Cerebellar nuclear complex (tissue), 1 donor: ENCODE data around the gene OR4D9.
A peak's percentile ranks its signal among the peaks of the same experiment; 100 is the strongest.
"Not testable (repeated sequence)": the region's sequence is repeated elsewhere in the genome, so short reads cannot be mapped to it uniquely, and the experiment has no call there.

ENCODE experiments used
- DNase-seq, 2 experiments: peaks; one replicate each; lab custom pipeline; 2025; lab: John Stamatoyannopoulos, UW

The OR4D9 gene

DNA sequence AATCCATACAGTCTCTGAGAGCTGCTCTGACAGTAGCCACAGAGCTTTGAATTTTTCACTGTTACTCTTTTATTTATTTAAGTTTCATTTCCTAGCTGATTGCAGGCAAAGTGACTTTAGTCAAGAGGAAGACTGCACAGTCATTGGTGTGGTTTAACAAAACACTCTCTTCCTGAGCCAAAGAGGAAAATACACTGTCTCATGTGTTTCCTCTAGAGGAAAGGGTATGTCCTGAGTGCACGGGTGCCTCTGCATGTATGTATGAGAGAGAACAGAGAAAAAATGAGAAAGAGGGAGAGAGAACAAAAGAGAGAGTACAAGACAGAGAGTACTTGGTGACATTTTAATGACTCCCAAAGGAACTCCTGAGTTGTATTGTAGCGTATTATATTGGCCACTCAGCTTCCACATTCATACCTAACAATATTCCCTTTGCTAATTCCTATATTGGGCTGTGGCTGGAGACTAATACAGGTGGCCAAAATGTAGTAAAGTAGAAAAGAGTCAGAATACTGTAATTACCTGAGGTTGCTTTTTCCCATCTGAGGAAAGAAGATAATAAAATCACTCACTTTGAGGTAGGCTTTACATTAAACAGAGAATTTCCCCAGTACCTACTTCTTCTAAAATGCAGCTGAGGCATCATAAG lies at the start of gene OR4D9:
OR4D9 (plus strand) TSS at position 599 of the 649 bp plus-strand sequence. CDS start 3,374 bp downstream, outside the sequence.
- DNase-seq = no peak

DNA sequence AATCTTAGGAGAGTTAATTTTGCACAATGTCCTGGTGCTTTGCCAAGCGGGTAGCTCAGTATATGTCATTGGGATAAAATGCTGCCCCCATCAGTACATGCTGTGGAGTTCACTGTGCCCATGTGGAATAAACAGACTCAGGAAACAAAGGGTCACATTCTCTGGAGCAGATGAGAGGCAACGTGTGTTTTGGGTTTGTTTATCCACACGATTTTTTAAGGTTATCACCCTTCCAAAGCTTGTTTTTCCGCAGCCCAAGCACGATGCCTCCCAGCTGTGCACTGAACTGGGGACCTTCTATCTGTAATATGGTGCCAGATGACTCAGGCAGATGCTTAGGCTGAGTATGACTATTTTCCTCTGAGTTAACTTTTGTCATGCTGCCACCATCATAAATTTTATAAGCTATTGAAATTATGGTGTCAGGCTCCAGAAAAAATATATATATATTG lies 48.1 kb upstream of the OR4D9 start:
- no peak for DNase-seq

DNA sequence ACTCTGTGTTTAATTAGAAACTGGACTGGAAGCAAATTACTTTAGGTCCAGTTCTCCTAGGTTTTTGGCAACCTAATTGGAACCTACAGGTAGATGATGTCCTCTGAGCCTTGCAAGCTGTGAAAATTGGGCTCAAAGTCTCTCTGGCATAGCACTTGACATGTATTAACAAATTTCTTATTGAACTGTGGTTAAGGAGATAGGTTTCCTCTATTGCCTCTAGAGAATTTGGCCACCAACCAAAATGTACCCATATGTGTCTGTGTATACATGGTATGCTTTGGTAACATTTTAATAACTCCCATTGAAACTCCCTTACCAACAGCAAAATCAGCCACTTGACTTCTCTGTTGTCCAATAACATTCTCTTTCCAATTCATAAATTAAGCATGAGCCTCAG lies 38.3 kb upstream of the OR4D9 start, which contains the start of gene OR4D10:
OR4D10 (plus strand) TSS at position 301 of the 400 bp plus-strand sequence. CDS start 4,115 bp downstream, outside the sequence.
- no peak for DNase-seq

DNA sequence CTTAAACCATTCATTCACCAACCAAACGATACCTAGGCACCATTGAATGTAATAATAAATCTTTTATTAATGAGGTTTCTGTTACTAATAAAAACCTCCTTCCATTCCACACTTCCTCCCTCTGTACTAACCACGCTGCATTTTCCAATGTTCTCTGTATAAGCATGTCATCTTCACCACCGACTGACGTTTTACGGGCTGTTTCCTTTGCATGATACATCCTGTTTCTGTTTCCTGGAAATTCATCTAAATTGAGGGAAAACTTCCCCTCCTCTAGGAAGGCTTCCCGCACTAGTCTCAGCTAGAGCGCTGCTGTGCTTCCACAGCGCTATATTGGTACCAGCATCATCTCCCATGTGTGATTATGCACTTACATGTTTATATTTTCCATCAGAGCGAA lies 36.2 kb upstream of the OR4D9 start:
- DNase-seq = no peak

DNA sequence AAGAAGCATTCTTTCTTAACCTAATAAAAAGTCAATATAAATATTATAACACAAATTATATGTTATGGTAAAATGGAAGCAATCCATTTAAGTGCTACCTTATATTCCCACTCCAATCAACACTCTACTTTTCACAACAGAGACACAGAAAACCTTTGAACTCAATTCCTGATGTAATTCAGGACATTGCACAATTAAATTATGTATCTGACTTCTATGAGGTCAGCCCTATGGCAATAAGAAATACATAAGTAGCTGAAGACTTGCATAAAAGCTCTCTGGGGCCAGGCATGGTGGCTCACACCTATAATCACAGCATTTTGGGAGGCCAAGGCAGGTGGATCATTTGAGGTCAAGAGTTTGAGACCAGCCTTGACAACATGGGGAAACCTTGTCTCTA lies 31.4 kb upstream of the OR4D9 start:
- DNase-seq = no peak

DNA sequence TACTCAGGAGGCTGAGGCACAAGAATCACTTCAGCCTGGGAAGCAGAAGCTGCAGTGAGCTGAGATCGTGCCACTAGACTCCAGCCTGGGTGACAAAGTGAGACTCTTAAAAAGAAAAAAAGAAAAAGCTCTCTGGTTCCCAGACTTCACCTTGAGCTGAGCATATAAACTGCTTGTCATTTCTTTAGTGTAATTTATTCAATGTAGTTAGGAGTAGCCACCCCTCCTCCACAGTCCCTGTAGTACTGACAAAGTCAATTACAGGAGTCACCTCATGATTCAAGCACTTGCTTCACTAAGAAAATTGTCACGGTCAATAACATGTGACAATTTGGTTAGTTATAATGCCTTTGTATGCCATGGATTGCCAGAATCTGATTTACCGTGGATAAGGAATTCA lies 31.0 kb upstream of the OR4D9 start:
- DNase-seq = no peak

DNA sequence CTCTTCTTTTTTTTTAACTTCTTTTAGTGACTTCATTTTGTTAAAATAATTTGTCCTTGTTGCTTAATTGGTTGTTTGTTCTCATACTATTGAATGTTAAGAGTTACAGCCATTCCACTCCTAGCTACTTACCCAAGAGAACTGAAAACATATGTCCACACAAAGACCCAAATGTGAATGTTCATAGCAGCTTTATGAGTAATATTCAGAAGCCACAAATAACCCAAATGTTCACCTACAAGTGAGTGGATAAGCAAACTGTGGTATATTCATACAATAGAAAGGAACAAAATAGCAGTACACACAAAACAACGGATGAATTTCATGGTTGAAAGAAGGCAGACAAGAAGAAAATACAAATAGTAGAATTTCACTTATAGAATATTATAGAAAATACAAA lies 9.4 kb upstream of the OR4D9 start:
- no peak for DNase-seq

DNA sequence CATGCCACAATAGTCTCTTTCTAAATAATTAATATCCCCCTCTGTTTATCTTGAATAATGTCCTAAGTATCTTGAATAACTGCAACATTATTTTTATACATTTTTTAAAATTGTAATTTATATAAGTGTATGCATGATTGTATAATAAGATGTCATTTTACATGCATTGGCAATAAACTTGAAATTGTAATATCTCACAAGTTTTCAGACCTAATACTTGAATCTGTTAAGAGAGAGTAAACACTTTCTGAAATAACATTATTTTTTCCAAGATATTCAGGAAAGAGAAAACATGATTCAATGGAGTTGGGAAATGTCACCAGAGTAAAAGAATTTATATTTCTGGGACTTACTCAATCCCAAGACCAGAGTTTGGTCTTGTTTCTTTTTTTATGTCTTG lies 8.1 kb upstream of the OR4D9 start, which contains the start of gene OR4D11:
OR4D11 (plus strand) TSS at position 301 of the 400 bp plus-strand sequence; CDS start at position 301, 0 bp downstream.
- DNase-seq = no peak

DNA sequence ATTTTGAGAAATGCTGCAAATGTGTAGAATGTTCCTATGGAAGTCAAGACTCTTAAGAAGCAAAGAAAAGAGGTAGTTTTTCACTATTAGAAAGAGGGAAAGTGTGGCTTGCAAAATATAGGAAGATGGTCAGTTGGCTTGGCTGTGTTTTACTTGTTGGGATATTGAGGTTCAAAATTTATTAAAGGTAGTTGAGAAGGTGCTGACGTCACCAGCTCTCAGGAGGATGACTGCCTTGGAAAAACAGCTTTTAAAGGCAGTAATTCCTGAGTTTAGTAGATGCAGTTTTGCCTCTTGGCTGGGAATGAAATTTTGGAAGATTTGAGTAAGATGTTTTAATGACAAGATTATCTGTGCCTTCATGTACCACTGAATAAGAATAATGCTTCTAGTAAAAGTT lies 336 bp downstream of the OR4D9 start:
- DNase-seq = no peak

DNA sequence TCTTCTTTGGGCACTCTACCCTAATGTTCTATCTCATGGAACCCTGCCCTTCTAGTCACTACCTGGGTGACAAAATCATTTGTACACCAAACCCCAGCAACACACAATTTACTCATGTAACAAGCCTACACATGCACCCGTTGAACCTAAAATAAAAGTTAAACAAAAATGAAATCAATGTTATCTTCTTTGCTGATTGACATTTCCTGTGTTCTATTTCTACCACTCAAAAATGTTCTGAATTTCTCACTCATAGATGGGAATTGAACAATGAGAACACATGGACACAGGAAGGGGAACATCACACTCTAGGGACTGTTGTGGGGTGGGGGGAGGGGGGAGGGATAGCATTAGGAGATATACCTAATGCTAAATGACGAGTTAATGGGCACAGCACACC lies 8.8 kb downstream of the OR4D9 start:
- DNase-seq = not testable (repeated sequence)

DNA sequence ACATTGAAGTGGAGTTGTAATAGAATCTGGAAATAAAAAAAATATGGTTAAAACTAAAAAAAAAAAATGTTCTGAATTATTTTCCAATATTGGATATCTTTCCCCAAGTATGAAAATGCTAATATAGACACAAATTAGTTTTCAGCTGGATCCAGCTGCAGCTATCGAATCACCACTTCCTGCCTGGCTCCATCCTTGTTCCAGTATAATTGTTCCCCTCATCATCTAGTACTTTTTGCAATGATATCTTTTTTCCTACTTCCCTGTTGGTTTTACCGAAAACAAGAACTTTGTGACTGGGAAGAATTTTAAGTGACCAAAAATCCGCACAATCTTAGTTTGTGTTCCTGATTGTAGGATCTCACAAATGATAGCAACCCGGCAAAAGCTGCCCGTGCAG lies 9.4 kb downstream of the OR4D9 start:
- DNase-seq = no peak

DNA sequence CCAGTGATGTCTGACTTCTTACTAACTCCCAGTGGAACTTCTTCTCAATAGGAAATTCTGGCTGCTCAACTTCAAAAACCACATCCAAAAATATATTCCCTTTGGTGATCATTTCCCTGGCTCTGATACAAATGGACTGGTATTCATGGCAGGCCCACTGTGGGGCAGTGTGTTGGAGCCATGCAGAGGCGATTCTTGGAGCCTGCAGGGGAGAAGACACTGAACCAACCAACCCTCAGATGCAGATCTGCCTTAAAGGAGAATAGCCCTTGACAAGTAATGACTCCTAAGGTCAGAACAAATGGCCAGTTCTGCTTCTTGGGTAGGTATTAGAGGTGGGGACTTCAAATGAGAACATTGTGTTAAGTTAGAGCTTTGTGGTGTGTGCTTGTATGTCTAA lies 12.2 kb downstream of the OR4D9 start:
- no peak for DNase-seq

DNA sequence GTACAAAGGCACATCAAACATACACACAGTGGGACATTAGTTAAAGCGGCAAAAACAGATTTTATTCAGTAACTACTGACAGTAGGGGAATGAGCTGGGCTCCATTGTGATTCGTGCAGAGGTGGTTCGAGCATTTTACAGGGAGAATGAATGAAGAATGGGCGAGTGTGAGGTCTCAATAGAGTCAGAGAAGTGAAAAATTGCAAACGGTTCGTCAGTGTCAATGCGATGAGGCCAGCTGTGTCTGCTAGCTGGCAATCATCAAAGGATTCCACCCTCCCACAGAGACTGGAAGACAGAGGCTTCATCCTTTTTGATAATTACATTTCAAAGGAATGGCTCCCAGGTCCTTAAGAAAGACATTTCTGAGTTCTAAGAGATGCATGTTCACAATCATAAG lies 17.4 kb downstream of the OR4D9 start:
- DNase-seq = no peak

DNA sequence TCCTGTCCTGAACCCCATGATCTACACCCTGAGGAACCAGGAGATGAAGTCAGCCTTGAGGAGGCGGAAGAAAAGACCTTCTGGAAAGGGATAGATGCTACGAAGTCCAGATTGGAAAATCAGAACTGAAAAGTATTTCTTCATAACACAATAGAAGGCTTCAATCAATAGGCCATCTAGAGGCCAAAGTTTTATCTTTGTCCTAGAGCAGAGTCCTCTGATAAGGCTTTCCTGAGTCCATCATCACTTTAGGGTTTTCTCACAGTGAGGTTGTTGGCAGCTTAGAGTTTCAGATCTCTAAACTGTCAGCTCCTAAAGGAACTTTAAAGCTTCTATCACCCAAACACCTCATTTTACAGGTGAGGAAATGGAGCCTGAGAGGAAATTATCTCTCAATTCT lies 21.3 kb downstream of the OR4D9 start:
- no peak for DNase-seq

DNA sequence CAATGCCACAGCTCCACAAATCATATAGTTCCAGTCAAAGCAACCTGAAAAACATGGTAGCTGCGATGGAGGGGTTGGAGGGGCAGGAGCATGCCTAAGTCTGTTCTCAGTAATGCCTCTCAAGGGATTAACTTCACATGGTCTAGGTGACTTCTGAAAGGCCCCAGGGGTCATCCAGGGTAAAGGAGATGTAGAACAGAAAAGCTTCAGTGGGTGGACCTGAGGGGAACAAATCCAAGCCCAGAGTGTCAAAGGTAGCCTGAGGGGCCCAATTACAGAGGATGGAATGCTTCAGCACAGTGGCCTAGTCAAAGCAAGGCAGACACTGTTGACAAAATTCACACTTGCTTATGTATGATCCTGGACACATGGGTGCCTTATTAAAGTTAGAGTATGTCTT lies 23.3 kb downstream of the OR4D9 start:
- DNase-seq = no peak

DNA sequence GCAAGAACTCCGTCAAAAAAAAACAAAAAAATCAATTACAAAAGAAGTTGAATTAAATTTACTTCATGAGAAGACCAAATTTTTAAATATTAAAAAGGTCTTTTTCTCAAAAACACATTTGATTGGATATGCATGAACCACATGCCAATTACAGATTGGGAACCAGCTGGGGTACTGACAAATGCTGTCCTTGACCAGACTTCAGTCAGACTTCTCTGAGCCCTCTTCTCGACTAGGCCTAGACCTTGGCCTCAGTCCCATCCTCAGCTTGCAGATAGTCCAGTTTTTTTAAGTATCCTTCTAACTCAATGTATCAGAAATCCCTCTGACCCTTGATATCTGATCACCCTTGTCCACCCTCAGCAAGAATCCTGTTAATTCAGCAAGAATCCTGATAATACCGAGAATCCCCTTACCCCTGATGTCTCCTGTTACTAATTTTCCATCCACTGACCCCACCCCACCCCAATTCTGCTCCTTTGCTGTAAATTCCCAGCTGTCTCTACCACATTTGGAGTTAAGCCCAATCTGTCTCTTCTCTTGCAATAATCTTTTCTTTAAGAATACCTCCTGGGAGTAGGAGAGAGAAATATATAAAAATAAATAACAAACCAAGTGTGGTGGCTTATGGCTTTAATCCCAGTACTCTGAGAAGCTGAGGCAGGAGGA lies 30.9 kb downstream of the OR4D9 start:
- DNase-seq = no peak

DNA sequence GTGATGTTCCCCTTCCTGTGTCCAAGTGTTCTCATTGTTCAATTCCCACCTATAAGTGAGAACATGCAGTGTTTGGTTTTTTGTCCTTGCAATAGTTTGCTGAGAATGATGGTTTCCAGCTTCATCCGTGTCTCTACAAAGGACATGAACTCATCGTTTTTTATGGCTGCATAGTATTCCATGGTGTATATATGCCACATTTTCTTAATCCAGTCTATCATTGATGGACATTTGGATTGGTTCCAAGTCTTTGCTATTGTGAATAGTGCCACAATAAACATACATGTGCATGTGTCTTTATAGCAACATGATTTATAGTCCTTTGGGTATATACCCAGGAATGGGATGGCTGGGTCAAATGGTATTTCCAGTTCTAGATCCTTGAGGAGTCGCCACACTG lies 32.4 kb downstream of the OR4D9 start:
- not testable (repeated sequence) for DNase-seq

DNA sequence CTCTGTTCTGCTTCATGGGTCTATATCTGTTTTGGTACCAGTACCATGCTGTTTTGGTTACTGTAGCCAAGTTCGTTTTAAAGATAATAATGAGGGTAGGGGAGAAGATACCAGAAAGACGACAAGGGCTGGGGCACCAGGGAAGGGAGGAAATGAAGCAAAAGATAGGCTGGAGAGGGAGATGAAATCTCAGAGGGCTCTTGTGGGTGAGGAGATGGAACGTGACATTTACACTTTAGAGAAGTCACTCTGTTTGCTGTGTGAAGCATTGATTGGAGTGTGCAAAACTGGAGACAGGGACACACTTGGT lies 33.5 kb downstream of the OR4D9 start:
- DNase-seq = no peak

DNA sequence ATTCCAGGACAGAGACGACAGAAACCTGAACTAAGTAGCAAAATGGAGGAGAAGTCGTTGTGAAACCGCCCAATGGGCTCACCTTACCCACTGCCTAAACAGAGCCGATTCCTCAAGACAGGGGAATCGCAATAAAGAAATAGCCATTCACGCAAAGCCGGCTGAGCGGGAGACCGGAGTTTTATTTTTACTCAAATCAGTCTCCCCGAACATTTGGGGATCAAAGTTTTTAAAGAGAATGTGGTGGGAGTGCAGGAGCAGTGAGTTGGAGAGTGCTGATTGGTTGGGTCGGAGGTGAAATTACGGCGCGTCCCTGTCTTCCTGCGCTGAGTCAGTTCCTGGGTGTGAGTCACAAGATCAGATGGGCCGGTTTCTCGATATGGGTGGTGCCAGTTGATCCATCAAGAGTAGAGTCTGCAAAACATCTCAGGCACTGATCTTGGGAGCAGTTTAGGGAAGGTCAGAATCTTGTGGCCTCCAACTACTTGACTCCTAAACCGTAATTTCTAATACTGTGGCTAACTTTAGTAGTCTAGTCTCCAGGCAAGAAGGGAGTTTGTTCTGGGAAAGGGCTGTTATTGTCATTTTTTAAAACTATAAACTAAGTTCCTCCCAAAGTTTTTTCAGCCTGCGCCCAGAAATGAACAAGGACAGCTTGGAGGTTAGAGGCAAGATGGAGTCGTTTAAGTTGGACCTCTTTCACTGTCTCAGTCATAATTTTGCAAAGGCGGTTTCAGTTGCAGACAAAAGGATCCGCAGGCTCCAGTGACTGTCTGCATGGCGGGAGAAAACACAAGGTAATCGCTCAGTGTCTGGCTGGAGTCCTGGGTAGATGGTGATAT lies 34.1 kb downstream of the OR4D9 start:
- DNase-seq = no peak

DNA sequence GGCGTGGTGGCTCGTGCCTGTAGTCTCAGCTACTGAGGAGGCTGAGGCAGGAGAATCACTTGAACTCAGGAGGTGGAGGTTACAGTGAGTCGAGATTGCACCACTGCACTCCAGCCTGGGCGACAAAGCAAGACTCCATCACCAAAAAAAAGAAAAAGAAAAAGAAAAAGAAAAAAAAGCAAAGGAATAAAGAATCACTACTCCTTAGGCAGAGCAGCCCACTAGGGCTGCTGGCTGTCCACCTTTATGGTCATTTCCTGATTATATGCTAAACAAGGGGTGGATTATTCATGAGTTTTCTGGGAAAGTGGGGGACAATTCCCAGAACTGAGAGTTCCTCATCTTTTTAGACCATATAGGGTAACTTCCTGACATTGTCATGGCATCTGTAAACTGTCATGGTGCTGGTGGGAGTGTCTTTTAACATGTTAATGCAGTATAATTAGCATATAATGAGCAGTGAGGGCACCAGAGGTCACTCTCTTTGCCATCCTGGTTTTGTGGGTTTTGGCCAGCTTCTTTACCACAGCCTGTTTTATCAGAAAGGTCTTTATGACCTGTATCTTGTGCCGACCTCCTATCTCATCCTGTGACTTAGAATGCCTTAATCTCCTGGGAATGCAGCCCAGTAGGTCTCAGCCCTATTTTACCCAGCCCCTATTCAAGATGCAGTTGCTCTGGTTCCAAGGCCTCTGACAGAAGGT lies 36.4 kb downstream of the OR4D9 start:
- not testable (repeated sequence) for DNase-seq

DNA sequence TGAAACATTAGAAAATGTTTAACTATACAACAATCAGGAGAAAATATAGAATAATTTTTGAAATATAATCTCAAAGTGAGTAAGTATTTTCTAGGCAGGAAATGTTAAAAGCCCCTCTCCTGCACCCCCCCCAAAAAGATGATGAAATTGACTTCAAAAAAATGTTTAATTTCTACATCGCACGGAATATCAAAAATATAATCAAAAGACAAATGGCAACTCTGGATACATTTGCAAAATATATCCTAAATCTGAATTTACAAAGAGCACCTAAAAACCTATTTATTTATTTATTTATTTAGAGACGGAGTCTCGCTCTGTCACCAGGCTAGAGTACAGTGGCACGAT lies 36.9 kb downstream of the OR4D9 start:
- no peak for DNase-seq

DNA sequence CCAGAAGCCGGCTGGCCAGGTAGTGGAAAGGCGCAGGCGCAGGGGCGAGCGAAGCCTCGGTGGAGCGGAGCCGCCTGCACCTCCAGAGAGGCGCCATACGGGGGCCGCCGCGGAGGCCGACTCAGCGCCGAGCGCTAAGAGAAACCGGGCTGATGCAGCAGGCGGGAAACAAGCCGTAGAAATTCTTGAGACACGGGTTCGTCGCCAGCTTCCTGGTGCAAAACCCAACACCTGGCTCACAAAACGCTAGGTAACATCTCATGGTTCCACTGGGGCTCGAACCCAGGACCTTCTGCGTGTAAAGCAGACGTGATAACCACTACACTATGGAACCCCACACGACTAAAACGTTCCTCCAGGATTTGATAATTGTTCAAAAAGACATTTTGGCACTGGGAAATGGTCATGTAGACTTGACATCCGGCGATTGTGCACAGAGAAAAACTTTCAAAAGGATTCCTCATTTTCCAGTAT lies 39.1 kb downstream of the OR4D9 start:
- peak in 1 of 2 experiments; percentile 65 for DNase-seq
